ENCODE measurements around the gene MTRFR.

MTRFR gene

DNA sequence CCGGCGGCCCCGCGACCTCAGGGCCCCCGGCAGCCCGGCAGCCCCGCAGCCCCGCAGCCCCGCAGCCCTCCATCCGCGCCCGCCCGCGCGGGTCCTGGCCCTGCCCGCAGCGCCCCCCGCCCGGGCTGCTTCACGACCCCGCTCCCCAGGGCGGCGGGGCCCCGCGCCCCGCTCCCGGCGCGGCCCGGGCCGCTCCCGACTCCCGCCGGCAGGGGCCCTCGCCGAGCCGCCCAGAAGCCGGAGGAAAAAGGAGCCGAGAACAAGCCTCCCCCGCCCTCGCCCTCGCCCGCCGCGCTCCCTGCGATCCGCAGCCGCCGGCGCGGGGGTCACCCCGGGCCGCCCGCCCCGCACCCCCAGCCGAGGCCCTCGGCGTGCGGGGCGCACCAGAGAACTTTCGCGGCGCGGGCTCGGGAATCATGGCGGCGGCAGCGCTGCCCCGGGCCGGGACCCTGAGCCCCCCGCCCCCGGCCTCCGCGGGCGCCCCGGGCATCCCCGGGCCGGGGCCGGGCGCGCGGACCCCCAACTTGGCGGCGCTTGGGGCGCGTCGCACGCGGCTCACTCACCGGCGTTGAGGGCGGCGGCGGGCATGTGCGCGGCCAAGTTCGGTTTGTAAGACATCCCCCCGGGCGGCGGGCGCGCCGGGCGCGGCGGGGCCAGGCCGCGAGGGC, 37.9 kb downstream of the MTRFR start:
- no peak for FAIRE-seq

DNA sequence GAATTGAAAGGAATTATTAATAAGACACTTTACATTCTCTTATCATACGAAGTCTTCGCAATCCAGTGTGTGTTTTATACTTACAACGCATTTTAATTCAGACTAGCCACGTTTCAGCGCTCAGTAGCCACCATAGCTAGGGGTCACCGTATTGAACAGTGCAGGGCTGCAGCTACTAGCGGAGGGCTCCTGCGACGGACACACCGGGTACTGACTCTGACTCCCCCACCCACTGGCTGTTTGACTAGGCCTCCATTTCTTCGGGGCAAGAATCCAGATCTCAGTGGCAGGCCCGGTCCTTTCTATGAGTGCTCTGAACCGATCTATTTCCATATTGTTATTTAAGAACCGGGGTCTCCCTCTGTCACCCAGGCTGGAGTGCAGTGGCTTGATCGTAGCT, 39.9 kb downstream of the MTRFR start:
- FAIRE-seq: no peak

DNA sequence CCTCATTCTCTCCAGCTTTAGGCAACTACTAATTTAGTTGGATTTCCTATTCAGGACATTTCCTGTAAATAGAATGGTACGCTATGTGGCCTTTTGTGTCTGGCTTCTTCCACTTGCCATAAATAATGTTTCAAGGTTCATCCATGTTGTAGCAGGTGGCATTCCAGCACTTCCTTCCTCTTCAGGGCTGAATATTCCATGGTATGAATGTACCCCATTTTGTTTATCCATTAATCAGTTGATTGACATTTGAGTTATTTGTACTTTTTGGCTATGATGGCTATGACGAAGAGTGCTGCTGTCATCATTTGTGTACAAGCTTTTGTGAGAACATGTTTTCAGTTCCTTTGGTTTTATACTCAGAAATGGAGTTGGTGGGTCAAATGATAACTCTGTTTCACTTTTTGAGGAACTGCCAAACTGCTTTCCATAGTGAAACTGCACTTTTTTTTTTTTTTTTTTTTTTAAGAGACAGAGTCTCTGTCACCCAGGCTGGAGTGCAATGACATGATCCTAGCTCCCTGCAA, 44.9 kb downstream of the MTRFR start:
- no peak for FAIRE-seq

DNA sequence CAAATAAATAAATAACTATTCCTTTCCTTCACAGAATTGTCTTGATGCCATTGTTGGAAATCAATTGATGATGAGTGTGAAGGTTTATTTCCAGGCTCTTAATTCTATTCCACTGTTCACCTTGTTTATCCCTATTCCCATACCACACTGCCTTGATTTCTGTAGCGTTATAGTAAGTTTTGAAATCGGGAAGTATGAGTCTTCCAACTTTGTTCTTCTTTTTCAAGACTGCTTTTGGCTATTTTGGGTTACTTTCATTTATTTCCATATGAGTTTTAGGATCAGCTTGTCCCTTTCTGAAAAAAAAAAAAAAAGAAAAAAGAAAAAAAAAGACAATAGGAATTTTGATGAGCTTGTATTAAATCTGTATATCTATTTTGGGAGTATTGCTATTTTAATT, 47.7 kb downstream of the MTRFR start:
- FAIRE-seq: no peak

DNA sequence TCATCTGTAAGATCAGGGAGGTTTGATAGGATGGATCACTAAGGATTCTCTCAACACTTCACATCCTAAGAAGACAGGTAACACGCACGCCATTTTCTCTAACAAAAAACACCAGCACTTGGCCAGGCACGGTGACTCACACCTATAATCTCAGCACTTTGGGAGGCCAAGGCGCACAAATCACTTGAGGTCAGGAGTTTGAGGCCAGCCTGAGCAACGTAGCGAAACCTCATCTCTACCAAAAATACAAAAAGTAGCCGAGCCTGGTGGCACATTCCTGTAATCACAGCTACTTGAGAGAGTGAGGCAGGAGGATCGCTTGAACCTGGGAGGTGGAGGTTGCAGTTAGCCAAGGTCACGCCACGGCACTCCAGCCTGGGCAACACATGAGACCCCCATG, 48.9 kb downstream of the MTRFR start:
- FAIRE-seq: no peak

DNA sequence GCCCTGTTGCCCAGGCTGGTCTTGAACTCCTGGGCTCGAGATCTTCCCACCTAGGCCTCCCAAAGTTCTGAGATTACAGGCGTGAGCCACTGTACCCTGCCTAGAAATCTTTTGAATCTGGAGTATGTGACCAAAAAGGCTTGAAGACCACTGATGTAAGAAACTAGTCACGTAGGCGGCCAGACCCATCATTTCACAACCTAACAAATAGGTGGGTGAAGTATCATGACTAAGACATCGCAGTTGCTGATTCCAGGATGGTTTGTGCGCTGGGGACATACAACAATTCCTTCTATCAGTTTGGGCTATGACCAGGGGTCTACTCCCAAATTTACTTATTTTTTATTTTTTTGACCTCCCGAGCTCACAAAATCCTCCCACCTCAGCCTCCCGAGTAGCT, 50.2 kb downstream of the MTRFR start:
- no peak for FAIRE-seq

DNA sequence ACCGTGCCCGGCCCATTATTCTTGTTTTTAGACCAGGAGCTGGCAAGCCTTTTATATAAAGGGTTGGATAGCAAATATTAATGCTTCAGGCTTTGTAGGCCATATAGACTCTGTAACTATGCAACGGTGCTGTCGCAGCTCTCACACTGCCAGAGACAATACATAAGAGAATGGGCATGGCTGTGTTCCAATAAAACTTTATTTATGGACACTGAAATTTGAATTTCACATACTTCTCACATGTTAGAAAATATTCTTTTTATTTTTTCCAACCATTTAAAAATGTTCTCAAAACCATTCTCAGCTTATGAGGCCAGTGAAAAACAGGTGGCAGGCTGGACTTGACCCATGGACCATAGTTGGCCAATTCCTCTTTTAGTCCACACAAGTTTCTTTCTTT, 51.4 kb downstream of the MTRFR start:
- no peak for FAIRE-seq

DNA sequence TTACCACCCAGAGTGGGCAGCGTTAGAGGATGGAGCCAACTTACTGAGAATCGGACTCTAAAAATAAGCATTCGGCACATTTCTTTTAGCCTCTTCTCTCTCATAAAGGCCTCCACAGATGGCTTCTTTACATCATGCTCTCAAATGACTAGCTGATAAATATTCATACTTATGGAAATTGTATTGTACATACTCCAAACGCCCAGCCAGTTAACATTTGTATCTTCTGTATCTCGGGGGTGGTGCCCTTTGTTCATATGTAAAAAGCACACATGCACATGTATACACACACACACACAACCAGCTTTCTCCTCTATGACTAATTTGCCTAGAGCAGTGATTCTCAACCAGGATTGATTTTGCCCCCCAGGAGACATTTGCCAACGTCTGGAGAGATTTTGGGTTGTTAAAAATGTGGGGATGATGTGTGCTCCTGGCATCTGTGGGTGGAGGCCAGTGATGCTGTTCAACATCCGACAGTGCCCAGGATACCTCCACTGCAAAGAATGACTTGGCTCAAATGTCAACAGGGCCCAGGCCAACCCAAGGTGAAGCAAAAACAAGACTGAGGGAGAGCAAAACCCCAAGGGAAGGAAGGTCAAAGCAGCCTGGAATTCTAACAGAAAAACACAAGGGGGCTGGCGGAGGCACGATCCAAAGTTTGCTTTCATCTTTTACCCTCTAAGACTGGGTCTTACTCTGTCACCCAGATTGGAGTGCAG, 53.6 kb downstream of the MTRFR start:
- FAIRE-seq: no peak

DNA sequence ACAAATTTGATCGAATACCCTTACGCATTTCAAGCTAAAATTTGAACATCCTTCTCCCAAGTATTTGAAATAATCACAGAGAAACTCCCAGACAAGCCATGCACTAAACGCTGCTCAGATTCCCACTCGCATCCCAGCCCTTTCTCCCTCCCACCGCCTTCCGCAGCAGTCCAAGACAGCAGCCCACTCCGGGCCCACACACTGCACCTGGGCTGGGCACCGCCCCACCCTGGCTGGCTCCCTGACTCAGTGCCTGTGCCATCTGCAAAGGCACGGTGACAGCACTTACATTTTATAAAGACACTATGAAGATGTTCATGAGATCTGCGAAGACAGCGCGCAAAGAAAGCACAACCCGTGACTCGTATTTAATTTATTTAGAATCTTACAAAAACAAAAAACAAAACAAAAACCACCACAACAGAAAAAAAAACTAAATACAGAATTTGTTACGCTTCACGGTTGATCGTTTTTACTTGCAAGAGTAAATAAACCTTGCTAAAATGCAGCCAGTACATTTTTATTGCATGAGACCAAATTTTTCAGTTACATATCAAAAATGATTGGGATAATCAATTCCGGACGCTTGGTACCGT, 55.6 kb downstream of the MTRFR start:
- no peak for FAIRE-seq

DNA sequence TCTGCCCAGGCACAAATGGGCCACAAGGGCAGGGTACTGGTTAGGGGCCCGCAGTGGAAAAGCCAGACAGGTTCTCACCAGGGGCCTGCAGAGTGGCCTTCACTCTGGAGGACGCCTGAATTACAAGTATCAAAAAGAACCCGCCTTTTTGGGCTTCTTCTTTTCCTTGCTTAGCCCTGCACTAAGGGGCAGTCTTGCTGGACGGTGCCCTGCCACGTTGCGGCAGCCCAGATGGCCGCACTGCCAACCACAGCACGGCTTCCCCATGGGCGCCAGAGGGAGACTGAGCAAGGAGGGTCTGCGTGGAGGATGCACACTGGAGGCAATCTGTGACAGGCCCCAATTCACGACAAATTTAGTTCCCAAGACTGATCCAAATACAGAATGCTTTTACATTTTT, 56.7 kb downstream of the MTRFR start:
- no peak for FAIRE-seq

DNA sequence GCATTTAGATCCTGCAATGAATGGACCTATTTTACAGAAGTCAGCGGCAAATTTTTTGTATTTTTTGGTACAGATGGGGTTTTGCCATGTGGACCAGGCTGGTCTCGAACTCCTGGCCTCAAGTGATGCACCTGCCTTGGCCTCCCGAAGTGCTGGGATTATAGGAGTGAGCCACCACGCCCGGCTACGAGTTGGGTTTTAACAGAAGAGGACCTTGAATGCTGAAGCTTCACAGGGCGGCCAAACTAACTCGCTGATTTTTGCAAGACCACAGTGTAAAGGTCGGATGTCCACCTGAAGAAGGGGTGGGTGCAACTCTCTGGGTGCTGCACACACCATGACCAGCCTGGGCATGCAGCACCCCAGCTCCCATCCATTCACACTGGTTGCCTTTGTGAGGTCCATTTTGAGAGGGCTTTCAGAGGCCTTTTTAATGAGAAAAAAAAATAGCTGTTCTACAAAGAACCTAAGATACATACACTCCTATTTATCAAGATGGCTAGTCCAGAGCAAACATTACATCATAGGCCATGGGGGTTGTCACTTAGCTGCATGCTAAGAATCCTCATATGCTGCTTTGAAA, 60.0 kb downstream of the MTRFR start:
- FAIRE-seq: no peak

DNA sequence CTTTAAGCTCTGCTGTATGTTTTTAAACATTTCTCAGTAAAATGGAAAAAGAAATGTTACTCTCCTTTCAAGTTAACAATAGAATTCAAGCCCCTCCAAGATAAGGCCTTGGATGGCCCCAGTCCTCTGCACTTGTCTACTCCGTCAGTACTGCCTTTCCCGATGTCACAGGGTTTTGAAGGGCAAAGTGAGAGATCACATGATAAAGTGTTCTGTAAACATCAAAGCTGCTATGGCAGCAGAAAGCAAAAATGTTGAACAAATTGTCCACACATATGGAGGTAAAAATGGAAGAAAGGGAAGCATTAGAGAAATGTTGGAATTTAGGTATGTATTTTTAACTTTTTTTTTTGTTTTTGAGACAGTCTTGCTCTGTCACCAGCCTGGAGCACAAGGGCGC, 71.9 kb downstream of the MTRFR start:
- FAIRE-seq: no peak

DNA sequence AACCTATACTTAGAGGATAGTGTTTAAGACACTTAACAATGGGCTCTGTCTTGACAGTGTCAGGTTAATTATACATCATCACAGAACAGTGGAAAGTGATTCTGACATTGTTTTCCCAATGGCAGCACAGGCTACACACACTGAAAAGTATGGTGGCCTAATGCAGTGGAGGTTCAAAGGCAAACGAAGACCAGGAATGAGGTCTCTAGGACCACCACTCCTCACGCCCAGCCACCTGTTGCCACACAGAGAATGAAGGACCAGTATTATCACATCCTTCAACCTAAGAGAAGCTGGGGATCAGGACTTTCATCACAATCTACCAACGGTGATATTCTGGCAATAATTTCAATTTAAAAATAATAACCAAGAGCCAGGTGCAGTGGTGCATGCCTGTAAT, 73.0 kb downstream of the MTRFR start:
- no peak for FAIRE-seq
